LHCN-M2 (cell line): Measurements from ENCODE around the gene KHK. TPM values are rescaled to one million over a fixed set of nuclear protein-coding genes. Genes with fewer than 3 reads are reported as not detected.

Experiments
- DNase-seq: peaks from one replicate; pipeline ENCODE4 v3.0.0-alpha.2; 2012; ENCODE audit warnings: low read depth
- total RNA-seq: library from RNA; depleted of rRNA; stranded (reverse); fragments of >200 nt; gene quantifications from 2 replicates; pipeline ENCODE4 v1.2.3, GENCODE V29; 2014

Gene KHK
- total RNA-seq, 1 experiment from 2014 or later: 0.52 TPM

DNA sequence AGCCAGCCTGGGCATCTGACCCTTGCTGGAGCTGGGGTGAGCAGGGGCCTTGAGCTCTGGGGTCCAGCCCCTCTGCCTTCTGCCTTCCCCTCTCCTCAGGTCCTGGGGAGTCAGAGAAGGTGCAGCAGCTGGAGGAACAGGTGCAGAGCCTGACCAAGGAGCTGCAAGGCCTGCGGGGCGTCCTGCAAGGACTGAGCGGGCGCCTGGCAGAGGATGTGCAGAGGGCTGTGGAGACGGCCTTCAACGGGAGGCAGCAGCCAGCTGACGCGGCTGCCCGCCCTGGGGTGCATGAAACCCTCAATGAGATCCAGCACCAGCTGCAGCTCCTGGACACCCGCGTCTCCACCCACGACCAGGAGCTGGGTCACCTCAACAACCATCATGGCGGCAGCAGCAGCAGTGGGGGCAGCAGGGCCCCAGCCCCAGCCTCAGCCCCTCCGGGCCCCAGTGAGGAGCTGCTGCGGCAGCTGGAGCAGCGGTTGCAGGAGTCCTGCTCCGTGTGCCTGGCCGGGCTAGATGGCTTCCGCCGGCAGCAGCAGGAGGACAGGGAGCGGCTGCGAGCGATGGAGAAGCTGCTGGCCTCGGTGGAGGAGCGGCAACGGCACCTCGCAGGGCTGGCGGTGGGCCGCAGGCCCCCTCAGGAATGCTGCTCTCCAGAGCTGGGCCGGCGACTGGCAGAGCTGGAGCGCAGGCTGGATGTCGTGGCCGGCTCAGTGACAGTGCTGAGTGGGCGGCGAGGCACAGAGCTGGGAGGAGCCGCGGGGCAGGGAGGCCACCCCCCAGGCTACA is 4.4 kb upstream of the KHK start:
- DNase-seq: no peak

DNA sequence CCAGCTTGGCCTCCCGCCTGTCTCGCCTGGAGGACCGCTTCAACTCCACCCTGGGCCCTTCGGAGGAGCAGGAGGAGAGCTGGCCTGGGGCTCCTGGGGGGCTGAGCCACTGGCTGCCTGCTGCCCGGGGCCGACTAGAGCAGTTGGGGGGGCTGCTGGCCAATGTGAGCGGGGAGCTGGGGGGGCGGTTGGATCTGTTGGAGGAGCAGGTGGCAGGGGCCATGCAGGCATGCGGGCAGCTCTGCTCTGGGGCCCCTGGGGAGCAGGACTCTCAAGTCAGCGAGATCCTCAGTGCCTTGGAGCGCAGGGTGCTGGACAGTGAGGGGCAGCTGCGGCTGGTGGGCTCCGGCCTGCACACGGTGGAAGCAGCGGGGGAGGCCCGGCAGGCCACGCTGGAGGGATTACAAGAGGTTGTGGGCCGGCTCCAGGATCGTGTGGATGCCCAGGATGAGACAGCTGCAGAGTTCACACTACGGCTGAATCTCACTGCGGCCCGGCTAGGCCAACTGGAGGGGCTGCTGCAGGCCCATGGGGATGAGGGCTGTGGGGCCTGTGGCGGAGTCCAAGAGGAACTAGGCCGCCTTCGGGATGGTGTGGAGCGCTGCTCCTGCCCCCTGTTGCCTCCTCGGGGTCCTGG is 3.7 kb upstream of the KHK start:
- DNase-seq: no peak

- no peak for DNase-seq
Measured at GRCh38 chr2:27083410-27084296, 2.9 kb upstream of the KHK start.

DNA sequence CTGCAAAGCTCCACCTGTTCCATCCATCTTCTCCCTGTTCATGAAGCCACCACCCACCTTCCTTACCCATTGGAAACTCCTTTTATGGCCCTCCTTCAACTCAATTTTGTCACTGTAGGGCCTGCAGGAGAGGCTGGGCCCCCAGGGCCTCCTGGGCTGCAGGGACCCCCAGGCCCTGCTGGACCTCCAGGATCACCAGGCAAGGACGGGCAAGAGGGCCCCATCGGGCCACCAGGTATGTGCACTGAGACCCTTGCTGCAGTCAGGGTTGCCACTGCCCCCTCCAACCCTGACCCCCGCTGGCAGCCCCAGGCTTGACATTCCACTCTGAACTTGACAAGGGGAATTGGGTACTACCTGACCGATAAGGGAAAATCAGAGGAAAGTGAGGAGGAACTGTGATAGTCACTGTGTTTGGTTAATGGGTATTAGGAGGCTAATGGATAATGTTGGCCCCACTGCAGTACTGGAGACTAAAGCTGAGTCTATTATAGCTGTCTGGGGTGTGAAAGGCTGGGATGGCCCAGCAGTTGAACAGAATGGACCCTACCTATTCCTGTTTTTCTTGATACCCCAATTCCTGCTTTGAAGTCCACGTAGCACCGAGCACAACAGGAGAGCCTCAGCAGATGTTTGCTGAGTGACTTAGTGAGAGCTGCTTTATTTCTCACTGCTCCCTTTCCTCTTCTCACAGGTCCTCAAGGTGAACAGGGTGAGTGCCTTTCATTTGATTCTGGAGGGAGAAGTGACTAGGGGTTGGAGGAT is 2.1 kb upstream of the KHK start:
- DNase-seq: no peak

GRCh38 chr2:27085062-27085672 is 1.4 kb upstream of the KHK start:
- DNase-seq: no peak

GRCh38 chr2:27085673-27086089 is 891 bp upstream of the KHK start:
- peak; percentile 64 for DNase-seq

DNA sequence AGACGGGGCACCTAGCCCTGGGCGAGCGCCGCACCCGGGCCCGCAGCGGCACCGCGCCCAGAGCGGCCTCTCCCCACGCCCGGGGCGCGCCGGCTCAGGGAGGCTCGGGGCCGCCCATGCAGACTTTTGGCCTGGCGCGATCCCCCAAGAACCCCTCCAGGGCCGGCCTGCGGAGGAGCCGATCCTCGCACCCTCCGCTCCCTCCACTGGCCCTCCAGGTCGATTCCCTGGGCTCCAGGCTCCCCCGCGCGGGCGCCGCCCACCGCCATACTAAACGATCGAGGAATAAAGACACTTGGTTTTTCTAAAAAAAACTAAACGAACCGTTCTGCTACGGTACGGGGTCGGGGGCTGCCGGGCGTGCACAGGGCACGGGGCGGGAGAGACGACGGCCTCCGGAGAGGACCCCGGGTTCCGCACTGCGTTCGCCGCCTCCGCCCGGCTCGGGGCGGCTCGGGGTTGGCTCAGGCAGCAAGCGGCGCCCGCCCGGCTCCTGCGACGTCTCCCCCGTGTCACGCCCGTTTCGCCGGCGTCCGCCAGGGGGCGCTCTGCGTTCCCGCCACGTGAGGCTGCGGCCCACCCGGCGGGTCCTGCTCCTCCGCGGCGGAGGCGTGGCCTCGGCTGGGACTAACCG is 365 bp upstream of the KHK start:
- peak; percentile 84 for DNase-seq

GRCh38 chr2:27087823-27088410 is 1.3 kb downstream of the KHK start:
- no peak for DNase-seq

- no peak for DNase-seq
Measured at GRCh38 chr2:27088634-27089033, 2.1 kb downstream of the KHK start.

DNA sequence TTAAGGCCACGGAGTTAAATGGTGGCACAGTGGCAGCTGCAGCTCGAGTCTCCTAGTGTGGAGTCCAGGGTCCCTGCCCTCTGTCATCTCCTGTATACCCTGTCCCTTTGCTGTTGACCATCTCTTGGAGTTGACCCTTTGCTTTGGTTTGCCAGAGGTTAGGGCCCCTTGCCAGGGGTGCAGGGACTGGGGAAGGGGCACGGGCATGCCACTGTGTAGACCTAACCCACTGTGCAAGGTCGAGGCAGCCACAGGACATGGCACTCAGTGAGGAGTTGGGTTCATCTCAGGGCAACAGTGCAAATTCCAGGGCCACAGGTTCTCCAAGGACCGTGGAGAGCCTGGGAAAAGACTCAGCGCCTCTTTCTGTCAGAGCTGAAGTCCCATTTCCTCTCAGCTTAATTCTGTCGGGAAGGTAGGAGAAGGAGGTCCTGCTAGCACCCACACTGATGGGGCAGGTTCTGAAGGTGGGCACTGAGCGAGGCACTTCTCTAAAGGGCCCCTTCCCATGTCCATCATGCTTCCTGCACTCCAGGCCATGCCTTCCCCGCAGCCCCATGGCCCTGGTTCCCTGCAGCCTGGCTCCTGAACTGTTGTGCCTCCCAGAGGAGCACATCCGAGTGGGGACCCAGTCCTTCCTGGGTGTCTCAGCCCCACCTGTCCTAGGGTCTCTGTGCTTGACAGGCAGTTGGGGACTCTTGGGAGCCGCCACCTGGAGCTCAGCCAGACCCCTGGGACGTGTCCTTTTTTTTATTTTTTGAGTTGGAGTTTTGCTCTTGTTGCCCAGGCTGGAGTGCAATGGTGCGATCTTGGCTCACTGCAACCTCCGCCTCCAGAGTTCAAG is 2.8 kb downstream of the KHK start:
- DNase-seq: no peak

GRCh38 chr2:27091746-27092695 is 5.4 kb downstream of the KHK start:
- no peak for DNase-seq

GRCh38 chr2:27092696-27093429 is 6.3 kb downstream of the KHK start:
- no peak for DNase-seq

DNA sequence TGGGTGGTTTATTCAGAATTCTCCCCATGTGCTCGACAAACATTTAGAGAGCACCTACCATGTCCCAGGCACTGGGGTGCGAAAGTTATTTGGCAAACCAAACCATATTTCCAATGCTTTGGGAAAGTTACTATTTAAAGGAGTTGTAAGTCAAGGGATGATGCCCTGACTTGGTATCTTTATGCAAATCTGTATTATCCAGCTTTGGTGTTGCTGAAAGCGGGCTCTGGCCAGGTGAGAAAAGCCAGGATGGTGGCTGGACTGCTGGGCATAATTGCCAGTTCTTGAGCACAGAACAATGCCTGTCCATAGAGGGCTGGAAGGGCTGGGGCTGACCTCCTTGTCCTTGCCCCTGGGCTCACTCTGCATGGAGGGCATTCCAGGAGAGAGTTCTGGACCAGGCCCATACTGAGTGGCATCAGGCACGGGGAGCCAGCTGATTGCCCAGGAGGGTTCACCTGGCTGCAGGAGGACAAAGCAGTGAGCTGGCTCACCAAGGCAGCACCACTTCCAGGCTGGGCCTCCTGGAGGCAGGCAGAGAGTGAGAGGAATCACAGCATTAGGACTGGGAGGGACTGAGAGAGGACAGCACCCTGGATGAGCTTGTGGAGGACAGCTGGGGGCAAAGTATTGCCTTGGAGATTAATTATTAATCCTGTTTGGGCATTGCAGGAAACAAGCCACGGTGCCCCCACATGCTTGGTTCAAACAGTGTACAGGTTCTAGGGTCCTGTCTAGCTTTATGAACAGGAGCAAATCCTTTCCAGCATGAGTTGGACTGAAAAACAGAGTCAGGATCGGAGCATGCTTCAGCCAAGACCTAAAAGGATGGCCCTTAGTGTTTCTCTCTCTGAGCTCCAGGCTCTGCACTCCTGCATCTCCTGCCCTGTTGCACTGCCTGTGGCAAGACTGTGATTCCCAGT is 7.1 kb downstream of the KHK start:
- DNase-seq: no peak

DNA sequence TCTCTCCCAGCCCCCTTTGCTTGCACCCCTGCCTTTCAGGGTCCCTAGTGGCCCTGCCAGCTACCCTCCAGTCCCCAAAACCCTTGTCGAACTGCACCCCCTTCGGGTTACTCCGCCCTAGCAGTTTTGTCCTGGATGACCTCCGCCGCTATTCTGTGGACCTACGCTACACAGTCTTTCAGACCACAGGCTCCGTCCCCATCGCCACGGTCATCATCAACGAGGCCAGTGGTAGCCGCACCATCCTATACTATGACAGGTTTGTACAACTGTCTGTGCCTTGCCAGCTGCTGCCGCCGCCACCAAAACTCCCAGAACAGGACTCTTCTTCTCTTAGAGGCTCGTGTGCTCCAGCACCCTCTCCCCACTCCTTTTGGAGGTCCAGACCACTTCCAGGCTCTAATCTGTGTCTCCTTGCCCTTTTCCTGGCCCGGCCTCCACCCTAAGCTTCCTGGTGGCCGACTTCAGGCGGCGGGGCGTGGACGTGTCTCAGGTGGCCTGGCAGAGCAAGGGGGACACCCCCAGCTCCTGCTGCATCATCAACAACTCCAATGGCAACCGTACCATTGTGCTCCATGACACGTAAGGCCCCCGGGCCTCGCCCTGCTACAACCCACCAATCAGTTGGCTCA is 7.9 kb downstream of the KHK start:
- DNase-seq: no peak

DNA sequence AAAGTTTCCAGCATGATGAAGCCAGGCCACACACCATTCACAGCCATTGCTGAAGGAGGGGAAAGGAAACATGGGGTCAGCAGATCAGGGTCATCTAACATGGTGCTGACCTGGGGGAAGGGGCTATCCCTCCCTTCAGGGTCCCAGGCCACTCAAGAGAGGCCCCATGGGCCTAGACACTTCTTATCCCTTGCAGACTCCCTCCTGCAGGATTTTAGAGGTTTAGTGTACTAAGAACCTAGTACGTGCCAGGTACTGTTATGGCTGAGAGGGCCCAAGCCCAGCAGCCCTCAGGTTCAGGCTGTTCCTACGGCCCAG is 8.8 kb downstream of the KHK start:
- DNase-seq: no peak
